A673 (cell line): Measurements from ENCODE around the gene FBXO48. TPM values are rescaled to one million over a fixed set of nuclear protein-coding genes. Genes with fewer than 3 reads are reported as not detected.

Source experiments
- BruUV-seq: library from RNA; stranded (reverse); fragments of 400-500 nt; replicated peaks from 2 replicates; lab custom pipeline; 2021; lab: Mats Ljungman, UMichigan
- CTCF ChIA-PET: fragments of 300-600 bp; sonication (Branson Sonifier 250); formaldehyde crosslinking; loops from one replicate; lab custom pipeline; 2022; ENCODE audit warnings: antibody characterized with exemption; lab: Charles Lee
- POLR2A ChIA-PET: fragments of 300-600 bp; sonication (Branson Sonifier 250); formaldehyde crosslinking; loops from one replicate; lab custom pipeline; 2022; ENCODE audit warnings: antibody characterized with exemption; ENCODE audit not compliant: low non-redundant PET; lab: Charles Lee
- DNase-seq: peaks from one replicate; pipeline ENCODE4 v3.0.0-alpha.2; 2015; ENCODE audit warnings: low spot score
- H3K27ac ChIP-seq: fragments of 200-600 bp; sonication (generic); 2 replicates; pipeline ENCODE4 v1.5.1; 2016; ENCODE audit warnings: mixed run types, low read depth, mild to moderate bottlenecking, mixed read lengths, antibody characterized with exemption, low read length; ENCODE audit not compliant: poor library complexity, severe bottlenecking
- H3K27me3 ChIP-seq: fragments of 200-600 bp; sonication (generic); replicated peaks from 2 replicates; pipeline ENCODE4 v1.6.1; 2017; ENCODE audit warnings: mixed run types, low read depth, mild to moderate bottlenecking, mixed read lengths, antibody characterized with exemption, low read length; ENCODE audit not compliant: insufficient read depth, poor library complexity
- H3K36me3 ChIP-seq: fragments of 200-600 bp; sonication (generic); 2 replicates; pipeline ENCODE4 v1.6.1; 2016; ENCODE audit warnings: mixed run types, mild to moderate bottlenecking, mixed read lengths, antibody characterized with exemption, low read length; ENCODE audit not compliant: insufficient read depth, poor library complexity, severe bottlenecking
- H3K4me1 ChIP-seq: fragments of 200-600 bp; sonication (generic); 2 replicates; pipeline ENCODE4 v1.6.1; 2017; ENCODE audit warnings: mixed run types, mild to moderate bottlenecking, mixed read lengths, antibody characterized with exemption, low read length; ENCODE audit not compliant: insufficient read depth, poor library complexity, severe bottlenecking
- H3K4me3 ChIP-seq: fragments of 200-600 bp; sonication (generic); 2 replicates; pipeline ENCODE4 v1.5.1; 2016; ENCODE audit warnings: low read depth, mixed run types, mild to moderate bottlenecking, mixed read lengths, low read length; ENCODE audit not compliant: poor library complexity, severe bottlenecking
- H3K9me3 ChIP-seq: fragments of 200-600 bp; sonication (generic); 2 replicates; pipeline ENCODE4 v1.6.1; 2016; ENCODE audit warnings: mixed run types, low read depth, mild to moderate bottlenecking, mixed read lengths, antibody characterized with exemption, low read length; ENCODE audit not compliant: poor library complexity, severe bottlenecking
- CTCF ChIP-seq: fragments of 300-800, 200-600 bp; sonication (generic); conservative IDR thresholded peaks from 2 replicates; pipeline ENCODE4 v1.5.1; 2017; ENCODE audit warnings: low read depth, mild to moderate bottlenecking, antibody characterized with exemption, low read length, moderate library complexity, mixed read lengths
- EZH2 ChIP-seq: fragments of 200-600 bp; sonication (generic); IDR thresholded peaks from 2 replicates; pipeline ENCODE4 v1.6.1; 2017; ENCODE audit warnings: borderline replicate concordance, low read depth, mild to moderate bottlenecking, mixed read lengths, antibody characterized with exemption, low read length; ENCODE audit not compliant: poor library complexity, severe bottlenecking
- intact Hi-C: fragments of 100-400 bp; cut with micrococcal nuclease; formaldehyde crosslinking; loops from one replicate; pipeline ENCODE4 v1.10.0; 2022; ENCODE audit not compliant: unreplicated experiment
- total RNA-seq: library from RNA; stranded (reverse); gene quantifications from 2 replicates; pipeline ENCODE4 v1.2.3, GENCODE V29; 2021

FBXO48 gene
- total RNA-seq, 1 experiment from 2014 or later = 2.0 TPM

- no peak for TF ChIP-seq EZH2
- no peak for TF ChIP-seq CTCF
- intact Hi-C loops = no loop called here
- ChIA-PET POLR2A (no interaction called here), CTCF (no interaction called here)
- no peaks in the 10 kb centered on the region for H3K36me3 ChIP-seq
- no peak overlapping the region for H3K27ac ChIP-seq
- BruUV-seq = no TSS peak
- no peaks in the 10 kb centered on the region for H3K27me3 ChIP-seq
- no peak overlapping the region for H3K4me3 ChIP-seq
- peaks cover 8% of the 10 kb centered on the region for H3K4me1 ChIP-seq
- H3K9me3 ChIP-seq = no peaks in the 10 kb centered on the region
- DNase-seq = no peak
Observed at GRCh38 chr2:68506170-68506569, 39.1 kb upstream of the FBXO48 start.

GRCh38 chr2:68505603-68506159, 38.6 kb upstream of the FBXO48 start:
- no peak for TF ChIP-seq CTCF
- H3K9me3 ChIP-seq = no peaks in the 10 kb centered on the region
- ChIA-PET POLR2A (no interaction called here), CTCF (no interaction called here)
- no peaks in the 10 kb centered on the region for H3K36me3 ChIP-seq
- no TSS peak for BruUV-seq
- no peak for DNase-seq
- no peak overlapping the region for H3K4me3 ChIP-seq
- intact Hi-C loops = no loop called here
- H3K4me1 ChIP-seq = peaks cover 8% of the 10 kb centered on the region
- H3K27ac ChIP-seq = no peak overlapping the region
- H3K27me3 ChIP-seq = no peaks in the 10 kb centered on the region

GRCh38 chr2:68501768-68502167, 34.7 kb upstream of the FBXO48 start:
- H3K4me3 ChIP-seq = no peak overlapping the region
- POLR2A ChIA-PET = no interaction called here
- H3K27ac ChIP-seq = no peak overlapping the region
- TF ChIP-seq EZH2 = no peak
- TF ChIP-seq CTCF = no peak
- no peaks in the 10 kb centered on the region for H3K27me3 ChIP-seq
- CTCF ChIA-PET = no interaction called here
- H3K9me3 ChIP-seq = no peaks in the 10 kb centered on the region
- peaks cover 8% of the 10 kb centered on the region for H3K4me1 ChIP-seq
- no peaks in the 10 kb centered on the region for H3K36me3 ChIP-seq
- BruUV-seq = no TSS peak
- no peak for DNase-seq
- intact Hi-C loops = no loop called here
